Osteoblast (primary cell): Measurements from ENCODE around the gene HTR1D. TPM values are rescaled to one million over a fixed set of nuclear protein-coding genes. Genes with fewer than 3 reads are reported as not detected.
"Not testable (repeated sequence)": the region's sequence is repeated elsewhere in the genome, so short reads cannot be mapped to it uniquely, and the experiment has no call there.

Experiments used
- DNase-seq: peaks from one replicate; pipeline ENCODE4 v3.0.0; 2011; ENCODE audit warnings: low spot score, mixed read lengths; ENCODE audit not compliant: insufficient read length; ENCODE audit errors: missing footprints
- H2AFZ ChIP-seq: 2 replicates; pipeline ENCODE4 v1.6.0; 2011; ENCODE audit warnings: mild to moderate bottlenecking, low read length
- H3K27ac ChIP-seq: 2 replicates; pipeline ENCODE4 v1.5.1; 2011; ENCODE audit warnings: mild to moderate bottlenecking, low read depth, low read length, moderate library complexity
- H3K27me3 ChIP-seq: 2 replicates; pipeline ENCODE4 v1.6.0; 2012; ENCODE audit warnings: mild to moderate bottlenecking, control low read depth, inconsistent platforms, low read length, moderate library complexity; ENCODE audit not compliant: insufficient read depth
- H3K36me3 ChIP-seq: 2 replicates; pipeline ENCODE4 v1.5.1; 2011; ENCODE audit warnings: mild to moderate bottlenecking, low read length, control low read depth, moderate library complexity; ENCODE audit not compliant: insufficient read depth
- H3K4me1 ChIP-seq: 2 replicates; pipeline ENCODE4 v1.5.1; 2011; ENCODE audit warnings: mild to moderate bottlenecking, low read length, control low read depth, moderate library complexity; ENCODE audit not compliant: insufficient read depth
- H3K4me2 ChIP-seq: 2 replicates; pipeline ENCODE4 v1.6.0; 2011; ENCODE audit warnings: mild to moderate bottlenecking, low read length; ENCODE audit not compliant: insufficient read depth
- H3K4me3 ChIP-seq: fragments of 200-600 bp; sonication (generic); 3 replicates; pipeline ENCODE4 v1.5.1; 2012; ENCODE audit warnings: mild to moderate bottlenecking, low read length, inconsistent platforms; ENCODE audit not compliant: insufficient read depth
- H3K79me2 ChIP-seq: 2 replicates; pipeline ENCODE4 v1.6.0; 2012; ENCODE audit warnings: mild to moderate bottlenecking, low read length, control low read depth, inconsistent platforms; ENCODE audit not compliant: insufficient read depth
- H3K9me3 ChIP-seq: 2 replicates; pipeline ENCODE4 v1.5.1; 2011; ENCODE audit warnings: low read depth, low read length, control low read depth
- H4K20me1 ChIP-seq: 2 replicates; pipeline ENCODE4 v1.6.0; 2012; ENCODE audit warnings: mild to moderate bottlenecking, low read length, control low read depth; ENCODE audit not compliant: insufficient read depth
- CTCF ChIP-seq: IDR thresholded peaks from 2 replicates; pipeline ENCODE4 v1.5.1; 2011; ENCODE audit warnings: mild to moderate bottlenecking, low read depth, low read length, moderate library complexity; ENCODE audit errors: extremely low read depth
- total RNA-seq: library from RNA; depleted of rRNA; stranded (reverse); fragments of >200 nt; gene quantifications from 2 replicates; pipeline ENCODE4 v1.2.3, GENCODE V29; 2012

Gene HTR1D
- total RNA-seq, 1 donor, result under 0.01 TPM

- Histone ChIP-seq H2AFZ (no peak overlapping the region), H3K4me3 (no peak overlapping the region), H4K20me1 (no peaks in the 10 kb centered on the region), H3K4me1 (no peaks in the 10 kb centered on the region), H3K79me2 (no peaks in the 10 kb centered on the region), H3K27me3 (peaks cover 2% of the 10 kb centered on the region), H3K27ac (no peak overlapping the region), H3K4me2 (no peak overlapping the region), H3K36me3 (no peaks in the 10 kb centered on the region), H3K9me3 (no peaks in the 10 kb centered on the region)
- no peak for DNase-seq
- no peak for TF ChIP-seq CTCF
These were observed 6.3 kb downstream of the HTR1D start for GRCh38 chr1:23210963-23211362.

GRCh38 chr1:23210351-23210785, 6.9 kb downstream of the HTR1D start:
- Histone ChIP-seq H3K36me3 (no peaks in the 10 kb centered on the region), H2AFZ (no peak overlapping the region), H3K79me2 (no peaks in the 10 kb centered on the region), H3K4me3 (no peak overlapping the region), H3K27me3 (no peaks in the 10 kb centered on the region), H3K27ac (no peak overlapping the region), H4K20me1 (no peaks in the 10 kb centered on the region), H3K4me2 (no peak overlapping the region), H3K9me3 (no peaks in the 10 kb centered on the region), H3K4me1 (no peaks in the 10 kb centered on the region)
- no peak for TF ChIP-seq CTCF
- DNase-seq, result no peak

GRCh38 chr1:23209770-23210169, 7.5 kb downstream of the HTR1D start:
- Histone ChIP-seq H3K79me2 (no peaks in the 10 kb centered on the region), H3K4me2 (no peak overlapping the region), H3K9me3 (no peaks in the 10 kb centered on the region), H3K4me3 (no peak overlapping the region), H3K27ac (no peak overlapping the region), H4K20me1 (no peaks in the 10 kb centered on the region), H2AFZ (no peak overlapping the region), H3K36me3 (no peaks in the 10 kb centered on the region), H3K27me3 (no peaks in the 10 kb centered on the region), H3K4me1 (no peaks in the 10 kb centered on the region)
- no peak for TF ChIP-seq CTCF
- no peak for DNase-seq

- no peak for DNase-seq
- Histone ChIP-seq H4K20me1 (no peaks in the 10 kb centered on the region), H3K79me2 (no peaks in the 10 kb centered on the region), H3K27ac (no peak overlapping the region), H3K27me3 (no peaks in the 10 kb centered on the region), H3K4me1 (no peaks in the 10 kb centered on the region), H3K4me3 (no peak overlapping the region), H3K36me3 (no peaks in the 10 kb centered on the region), H3K4me2 (no peak overlapping the region), H2AFZ (no peak overlapping the region), H3K9me3 (no peaks in the 10 kb centered on the region)
- no peak for TF ChIP-seq CTCF
These were observed 8.8 kb downstream of the HTR1D start for GRCh38 chr1:23208527-23208926.

- not testable (repeated sequence) for H3K4me1 ChIP-seq, H3K27ac ChIP-seq, H3K4me2 ChIP-seq, DNase-seq, H3K79me2 ChIP-seq, H4K20me1 ChIP-seq, H3K4me3 ChIP-seq, H3K9me3 ChIP-seq, H3K27me3 ChIP-seq, H3K36me3 ChIP-seq, H2AFZ ChIP-seq
These were observed 9.6 kb downstream of the HTR1D start for GRCh38 chr1:23207733-23208132.
